K562 (cell line): Measurements from ENCODE around the gene FOXI1. TPM values are rescaled to one million over a fixed set of nuclear protein-coding genes. Genes with fewer than 3 reads are reported as not detected.

Source experiments
- ATAC-seq: fragments of 200-7000 bp; cut with Tn5 transposase; 3 replicates; pipeline ENCODE4 v1.9.1; 2020; ENCODE audit warnings: moderate library complexity
- BruUV-seq: library from RNA; stranded (reverse); fragments of 400-500 nt; replicated peaks from 2 replicates; lab custom pipeline; 2021; lab: Mats Ljungman, UMichigan
- CTCF ChIA-PET: fragments of 300-600 bp; formaldehyde crosslinking; extraction: SDS; loops from one replicate; lab custom pipeline; 2021; ENCODE audit warnings: low intra/inter-chr PET ratio; lab: Yijun Ruan, JAX
- POLR2A ChIA-PET: fragments of 300-600, 350-650 bp; sonication (Branson Sonifier 250); formaldehyde crosslinking; extraction: SDS; loops from one replicate; lab custom pipeline; 2021; ENCODE audit warnings: antibody characterized with exemption, inconsistent platforms; lab: Yijun Ruan, JAX
- DNase-seq, 4 experiments: peaks; one replicate each; pipeline versions ENCODE4 v3.0.0 to v3.0.0-alpha.2; 2011 to 2018; ENCODE audit warnings: low spot score in 3 of 4, mixed read lengths in 3 of 4; ENCODE audit errors: extremely low read depth in 1 of 4
- FAIRE-seq: peaks from 2 replicates; lab custom pipeline; 2011; peaks lifted over from hg19 to GRCh38; lab: Jason Lieb, UNC
- H2AFZ ChIP-seq: 2 replicates; pipeline ENCODE4 v1.6.0; 2011; ENCODE audit warnings: low read depth, low read length, control low read depth, inconsistent platforms
- H3K27ac ChIP-seq: fragments of 200-600 bp; 3 replicates; pipeline ENCODE4 v1.8.0; 2011; ENCODE audit warnings: low read depth, mild to moderate bottlenecking, control low read depth, inconsistent platforms, low read length, moderate library complexity, mixed read lengths; ENCODE audit errors: extremely low read depth
- H3K27me3 ChIP-seq, 2 experiments: fragments of 300-600 bp in 1 of 2; 2 replicates in 1 of 2; 3 replicates in 1 of 2; pipeline versions ENCODE4 v1.6.0 to v1.8.0; 2011; ENCODE audit warnings: inconsistent platforms in 2 of 2, low read length in 2 of 2, mild to moderate bottlenecking in 1 of 2, mixed read lengths in 1 of 2, moderate library complexity in 1 of 2; ENCODE audit not compliant: control insufficient read depth in 2 of 2, insufficient read depth in 2 of 2
- H3K36me3 ChIP-seq: fragments of 300-600 bp; 3 replicates; pipeline ENCODE4 v1.8.0; 2011; ENCODE audit warnings: mild to moderate bottlenecking, low read length, inconsistent platforms; ENCODE audit not compliant: control insufficient read depth, insufficient read depth
- H3K4me1 ChIP-seq, 2 experiments: fragments of 200-600 bp in 1 of 2; replicated peaks in 1 of 2; 2 replicates in 1 of 2; 3 replicates in 1 of 2; pipeline versions ENCODE4 v1.5.1 to v1.8.0; 2011; ENCODE audit warnings: inconsistent platforms in 2 of 2, low read length in 2 of 2, mild to moderate bottlenecking in 1 of 2, mixed read lengths in 1 of 2, moderate library complexity in 1 of 2; ENCODE audit not compliant: control insufficient read depth in 2 of 2, insufficient read depth in 2 of 2
- H3K4me2 ChIP-seq: 2 replicates; pipeline ENCODE4 v1.6.1; 2011; ENCODE audit warnings: low read length, control low read depth, inconsistent platforms, mixed read lengths; ENCODE audit not compliant: insufficient read depth
- H3K4me3 ChIP-seq: fragments of 200-600 bp; sonication (generic), shearing (Covaris generic); 2 replicates; pipeline ENCODE4 v1.5.1; 2016; ENCODE audit warnings: control low read depth, inconsistent platforms
- H3K79me2 ChIP-seq: fragments of 200-600 bp; 3 replicates; pipeline ENCODE4 v1.8.0; 2011; ENCODE audit warnings: low read length, inconsistent platforms; ENCODE audit not compliant: control insufficient read depth, insufficient read depth
- H3K9ac ChIP-seq, 2 experiments: 2 replicates each; pipeline versions ENCODE4 v1.6.0 to v1.6.1; 2011; ENCODE audit warnings: low read depth in 2 of 2, low read length in 2 of 2, control low read depth in 1 of 2, inconsistent platforms in 1 of 2, mild to moderate bottlenecking in 1 of 2, mixed read lengths in 1 of 2; ENCODE audit not compliant: insufficient read depth in 1 of 2
- H3K9me1 ChIP-seq: one replicate; pipeline ENCODE4 v1.6.0; 2011; ENCODE audit warnings: inconsistent platforms, mild to moderate bottlenecking, low read length, moderate library complexity; ENCODE audit not compliant: control insufficient read depth, insufficient read depth
- H3K9me3 ChIP-seq: replicated peaks from 2 replicates; pipeline ENCODE4 v1.5.1; 2011; ENCODE audit warnings: low read depth, low read length, inconsistent platforms; ENCODE audit not compliant: control insufficient read depth, insufficient read depth
- H4K20me1 ChIP-seq: replicated peaks from 2 replicates; pipeline ENCODE4 v1.6.1; 2011; ENCODE audit warnings: low read length, inconsistent platforms, mixed read lengths; ENCODE audit not compliant: control insufficient read depth, insufficient read depth
- FOS ChIP-seq: IDR thresholded peaks from 3 replicates; pipeline ENCODE4 v1.6.1; 2011; ENCODE audit not compliant: insufficient read length; ENCODE audit errors: extremely low read depth
- PHB ChIP-seq: fragments of 250-450 bp; sonication (Bioruptor Pico); IDR thresholded peaks from 2 replicates; pipeline ENCODE4 v1.5.0; 2021
- POLR2AphosphoS5 ChIP-seq: IDR thresholded peaks from 2 replicates; pipeline ENCODE4 v1.6.1; 2011; ENCODE audit warnings: mild to moderate bottlenecking, low read depth, low read length, moderate library complexity; ENCODE audit not compliant: control insufficient read depth, insufficient read depth
- TAF7 ChIP-seq: fragments of 450-650 bp; IDR thresholded peaks from 2 replicates; pipeline ENCODE4 v1.6.1; 2016; ENCODE audit warnings: missing genetic modification characterization, missing compliant biosample characterization
- TEAD1 ChIP-seq, 2 experiments: fragments of 450-650 bp in 1 of 2; sonication (generic) in 1 of 2; formaldehyde crosslinking; IDR thresholded peaks; 2 replicates each; pipeline versions ENCODE4 v1.4.0 to v1.8.0; 2020 to 2022; ENCODE audit warnings: mild to moderate bottlenecking in 2 of 2, missing genetic modification reagents in 1 of 2
- ZNF431 ChIP-seq: sonication (generic); formaldehyde crosslinking; IDR thresholded peaks from 2 replicates; pipeline ENCODE4 v1.8.0; 2022; ENCODE audit warnings: mild to moderate bottlenecking, missing genetic modification reagents
- ZNF444 ChIP-seq: fragments of 250-450 bp; sonication (Bioruptor Pico); IDR thresholded peaks from 2 replicates; pipeline ENCODE4 v1.4.0; 2020; ENCODE audit warnings: mild to moderate bottlenecking, moderate library complexity
- ZNF699 ChIP-seq: fragments of 250-450 bp; sonication (Bioruptor Pico); IDR thresholded peaks from 2 replicates; pipeline ENCODE4 v1.8.0; 2021; ENCODE audit warnings: mild to moderate bottlenecking, moderate library complexity; ENCODE audit not compliant: insufficient replicate concordance
- ZNF785 ChIP-seq: fragments of 250-450 bp; sonication (Bioruptor Pico); IDR thresholded peaks from 2 replicates; pipeline ENCODE4 v1.4.0; 2020; ENCODE audit warnings: mild to moderate bottlenecking
- WGBS: fragments of 100-300 bp; shearing (Covaris generic); methylation state at CpG from one replicate; pipeline ENCODE4 v1.1.6; 2016; ENCODE audit warnings: low coverage, mixed read lengths; ENCODE audit not compliant: insufficient coverage; ENCODE audit errors: missing lambda C conversion rate; 5-methylcytosine and 5-hydroxymethylcytosine counted together
- in situ Hi-C: fragments of 300-500 bp; cut with MboI; formaldehyde crosslinking; loops from 4 replicates; pipeline ENCODE4 v1.15.0; 2018; ENCODE audit warnings: inconsistent platforms, mixed read lengths
- intact Hi-C: fragments of 100-400 bp; cut with micrococcal nuclease; formaldehyde crosslinking; loops from 2 replicates; pipeline ENCODE4 v1.14.2; 2022
- polyA plus RNA-seq, 8 experiments: library from polyadenylated mRNA; depleted of rRNA in 4 of 8; stranded (reverse) in 5 of 8; unstranded in 3 of 8; fragments of >200 nt; fragmentation: Nextera tagmentation in 2 of 8; fragmentation: Illumina TruSeq in 1 of 8; extraction: Ambion mirVana in 2 of 8; extraction: Trizol in 1 of 8; gene quantifications; 2 replicates each; pipeline versions ENCODE4 v1.2.1 to v1.2.3, GENCODE V29; 2011 to 2014; ENCODE audit warnings: inconsistent platforms in 1 of 8, missing spikeins in 1 of 8
- total RNA-seq, 7 experiments: library from RNA; depleted of rRNA in 6 of 7; stranded (reverse); fragments of >200 nt in 6 of 7; fragmentation: Illumina TruSeq in 2 of 7; extraction: Trizol in 2 of 7; gene quantifications; 2 replicates each; pipeline versions ENCODE4 v1.2.1 to v1.2.3, GENCODE V29; 2011 to 2021; ENCODE audit warnings: low replicate concordance in 1 of 7
- TF ChIP-seq, protein P1 (sequence below): fragments of 450-650 bp; IDR thresholded peaks from 2 replicates; pipeline ENCODE4 v1.6.1; 2016; ENCODE audit warnings: antibody characterized with exemption
- TF ChIP-seq, protein P2 (sequence below): sonication (generic); formaldehyde crosslinking; IDR thresholded peaks from 2 replicates; pipeline ENCODE4 v1.8.1; 2023; ENCODE audit warnings: mild to moderate bottlenecking, missing genetic modification reagents
- TF ChIP-seq, protein P3 (sequence below): fragments of 200-800 bp; sonication (Bioruptor generic); IDR thresholded peaks from 2 replicates; pipeline ENCODE4 v1.6.1; 2017; ENCODE audit warnings: missing genetic modification characterization, missing compliant biosample characterization
- TF ChIP-seq, protein P4 (sequence below), 3 experiments: fragments of 200-800 bp in 1 of 3; sonication (Bioruptor generic) in 1 of 3; sonication (generic) in 1 of 3; formaldehyde crosslinking in 1 of 3; IDR thresholded peaks; 2 replicates each; pipeline versions ENCODE4 v1.6.1 to v1.8.0; 2016 to 2022; ENCODE audit warnings: mild to moderate bottlenecking in 2 of 3, missing compliant biosample characterization in 2 of 3, missing genetic modification characterization in 2 of 3, missing genetic modification reagents in 1 of 3

The FOXI1 gene
- total and polyA plus RNA-seq, 9 of the 15 experiments (the other 6 are each of a cell fraction or from before 2014, with no cell fraction given): not detected

DNA sequence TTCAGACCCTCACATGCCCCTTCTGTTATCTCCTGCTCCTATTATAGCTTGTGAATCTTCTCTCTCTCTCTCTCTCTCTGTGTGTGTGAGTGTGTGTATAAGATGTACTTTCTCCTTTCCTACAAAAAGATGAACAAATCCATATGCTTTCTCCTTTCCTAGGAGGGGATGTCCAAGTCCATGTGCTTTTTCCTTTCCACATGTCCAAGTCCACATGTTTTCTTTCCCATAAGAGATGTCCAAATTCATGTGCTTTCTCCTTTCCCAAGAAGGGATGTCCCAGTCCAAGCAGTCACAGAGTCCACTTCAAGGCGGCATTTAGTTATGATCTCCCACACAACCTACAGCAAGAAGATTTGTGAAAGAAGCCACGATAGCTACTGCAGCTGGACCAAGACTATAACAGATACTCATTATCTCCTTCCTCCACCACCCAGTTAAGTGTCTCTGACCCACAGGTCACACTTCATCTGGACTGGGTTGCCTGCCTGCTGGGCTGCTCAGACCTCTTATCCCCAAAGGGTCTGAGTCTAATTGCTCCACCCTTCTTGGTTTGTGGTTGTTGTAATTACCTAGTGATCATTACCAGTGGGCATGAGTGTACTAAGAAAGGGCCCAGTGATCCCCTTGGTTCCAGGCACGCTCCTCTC, 18.4 kb upstream of the FOXI1 start:
- peaks cover 0 to 7% of the 10 kb centered on the region in 2 experiments; a peak in 1 of 5 replicates for H3K27me3 ChIP-seq
- TF ChIP-seq PHB (CRISPR knock-in tag) (no peak), TEAD1 (CRISPR knock-in tag; IDR thresholded peaks at IDR 0.05) (no peak; a peak in 1 of 4 replicates), ZNF699 (no peak), FOS (no peak), ZNF785 (CRISPR knock-in tag) (no peak), TAF7 (tag) (no peak), POLR2AphosphoS5 (peak; percentile 56; the same call in 1 of the 2 replicates), ZNF444 (CRISPR knock-in tag) (no peak), ZNF431 (CRISPR knock-in tag) (no peak)
- TF ChIP-seq, protein P1, sequence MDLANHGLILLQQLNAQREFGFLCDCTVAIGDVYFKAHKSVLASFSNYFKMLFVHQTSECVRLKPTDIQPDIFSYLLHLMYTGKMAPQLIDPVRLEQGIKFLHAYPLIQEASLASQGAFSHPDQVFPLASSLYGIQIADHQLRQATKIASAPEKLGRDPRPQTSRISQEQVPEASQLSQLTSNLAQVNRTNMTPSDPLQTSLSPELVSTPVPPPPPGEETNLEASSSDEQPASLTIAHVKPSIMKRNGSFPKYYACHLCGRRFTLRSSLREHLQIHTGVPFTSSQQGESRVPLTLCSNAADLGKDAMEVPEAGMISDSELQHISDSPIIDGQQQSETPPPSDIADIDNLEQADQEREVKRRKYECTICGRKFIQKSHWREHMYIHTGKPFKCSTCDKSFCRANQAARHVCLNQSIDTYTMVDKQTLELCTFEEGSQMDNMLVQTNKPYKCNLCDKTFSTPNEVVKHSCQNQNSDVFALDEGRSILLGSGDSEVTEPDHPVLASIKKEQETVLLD: no peak
- TF ChIP-seq, protein P2, sequence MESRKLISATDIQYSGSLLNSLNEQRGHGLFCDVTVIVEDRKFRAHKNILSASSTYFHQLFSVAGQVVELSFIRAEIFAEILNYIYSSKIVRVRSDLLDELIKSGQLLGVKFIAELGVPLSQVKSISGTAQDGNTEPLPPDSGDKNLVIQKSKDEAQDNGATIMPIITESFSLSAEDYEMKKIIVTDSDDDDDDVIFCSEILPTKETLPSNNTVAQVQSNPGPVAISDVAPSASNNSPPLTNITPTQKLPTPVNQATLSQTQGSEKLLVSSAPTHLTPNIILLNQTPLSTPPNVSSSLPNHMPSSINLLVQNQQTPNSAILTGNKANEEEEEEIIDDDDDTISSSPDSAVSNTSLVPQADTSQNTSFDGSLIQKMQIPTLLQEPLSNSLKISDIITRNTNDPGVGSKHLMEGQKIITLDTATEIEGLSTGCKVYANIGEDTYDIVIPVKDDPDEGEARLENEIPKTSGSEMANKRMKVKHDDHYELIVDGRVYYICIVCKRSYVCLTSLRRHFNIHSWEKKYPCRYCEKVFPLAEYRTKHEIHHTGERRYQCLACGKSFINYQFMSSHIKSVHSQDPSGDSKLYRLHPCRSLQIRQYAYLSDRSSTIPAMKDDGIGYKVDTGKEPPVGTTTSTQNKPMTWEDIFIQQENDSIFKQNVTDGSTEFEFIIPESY (CRISPR knock-in tag): no peak
- TF ChIP-seq, protein P3, sequence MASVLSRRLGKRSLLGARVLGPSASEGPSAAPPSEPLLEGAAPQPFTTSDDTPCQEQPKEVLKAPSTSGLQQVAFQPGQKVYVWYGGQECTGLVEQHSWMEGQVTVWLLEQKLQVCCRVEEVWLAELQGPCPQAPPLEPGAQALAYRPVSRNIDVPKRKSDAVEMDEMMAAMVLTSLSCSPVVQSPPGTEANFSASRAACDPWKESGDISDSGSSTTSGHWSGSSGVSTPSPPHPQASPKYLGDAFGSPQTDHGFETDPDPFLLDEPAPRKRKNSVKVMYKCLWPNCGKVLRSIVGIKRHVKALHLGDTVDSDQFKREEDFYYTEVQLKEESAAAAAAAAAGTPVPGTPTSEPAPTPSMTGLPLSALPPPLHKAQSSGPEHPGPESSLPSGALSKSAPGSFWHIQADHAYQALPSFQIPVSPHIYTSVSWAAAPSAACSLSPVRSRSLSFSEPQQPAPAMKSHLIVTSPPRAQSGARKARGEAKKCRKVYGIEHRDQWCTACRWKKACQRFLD (CRISPR knock-in tag): peak; percentile 96
- TF ChIP-seq, protein P4, sequence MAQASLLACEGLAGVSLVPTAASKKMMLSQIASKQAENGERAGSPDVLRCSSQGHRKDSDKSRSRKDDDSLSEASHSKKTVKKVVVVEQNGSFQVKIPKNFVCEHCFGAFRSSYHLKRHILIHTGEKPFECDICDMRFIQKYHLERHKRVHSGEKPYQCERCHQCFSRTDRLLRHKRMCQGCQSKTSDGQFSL (CRISPR knock-in tag; IDR thresholded peaks at IDR 0.05): no peak
- TF ChIP-seq, protein P4 (tag; IDR thresholded peaks at IDR 0.05): no peak

More for the DNA sequence above, 18.4 kb upstream of the FOXI1 start:
- H3K9me1 ChIP-seq: no peaks in the 10 kb centered on the region
- DNase-seq: peak in 3 of 4 experiments; percentile 18 to 50 (median 39)
- H3K9me3 ChIP-seq: no peaks in the 10 kb centered on the region
- no peak overlapping the region for H3K9ac ChIP-seq
- no peak overlapping the region for H3K4me3 ChIP-seq
- no TSS peak for BruUV-seq
- ATAC-seq: peak; percentile 52; the same call in 2 of the 3 replicates
- POLR2A ChIA-PET: interaction anchor here (1.0 kb wide), 1 partner anchor 8 kb away, joined by 3 read pairs; no protein-coding TSS in a partner anchor
- no peak overlapping the region for H2AFZ ChIP-seq
- H4K20me1 ChIP-seq: no peaks in the 10 kb centered on the region
- H3K4me1 ChIP-seq: no peaks in the 10 kb centered on the region; a peak in 1 of 5 replicates
- 0% methylated on average over 3 of the region's 3 CpGs for WGBS
- no peaks in the 10 kb centered on the region for H3K36me3 ChIP-seq
- H3K27ac ChIP-seq: no peak overlapping the region
- in situ Hi-C loops: no loop called here
- intact Hi-C loops: no loop called here
- FAIRE-seq: peak; percentile 67
- H3K4me2 ChIP-seq: no peak overlapping the region
- H3K79me2 ChIP-seq: no peaks in the 10 kb centered on the region
- CTCF ChIA-PET: interaction anchor here (0.7 kb wide), 1 partner anchor 1407 kb away, joined by 3 read pairs; no protein-coding TSS in a partner anchor
